Measurements from ENCODE around the gene ZNF182. TPM values are rescaled to one million over a fixed set of nuclear protein-coding genes. Genes with fewer than 3 reads are reported as not detected.
A peak's percentile ranks its signal among the peaks of the same experiment; 100 is the strongest.

Gene ZNF182
- total RNA-seq: 1 to 10 TPM; 1.8 to 4.5 (median 2.6) TPM
- polyA plus RNA-seq: 1 to 10 TPM; 3.4 to 6.2 TPM

GRCh38 chrX:48003758-48004457, at the start of gene ZNF182:
Gene ZNF182 (minus strand): TSS chrX:48003989. CDS start chrX:48002609, 1,380 bp downstream.
- Histone ChIP-seq H3K9me3 (no peaks in the 10 kb centered on the region), H3K27me3 (no peaks in the 10 kb centered on the region), H3K4me1 (no peaks in the 10 kb centered on the region), H3K36me3 (no peaks in the 10 kb centered on the region), H3K4me3 (peak within 1 kb of the TSS; percentile 15 to 49 (median 40)), H3K27ac (peak within 1 kb of the TSS in 3 of 4 donors; percentile 23 to 72 (median 70))
- intact Hi-C loops (cut with DNase I): no loop called here
- FAIRE-seq (no peak), ATAC-seq (peak; percentile 95 to 99 (median 98)), DNase-seq (peak; percentile 90 to 98 (median 94))
- TF ChIP-seq CTCF (IDR thresholded peaks at IDR 0.05): no peak
- WGBS, 2 donors: 0 to 29% methylated on average over 32 to 34 of the region's 34 CpGs

DNA sequence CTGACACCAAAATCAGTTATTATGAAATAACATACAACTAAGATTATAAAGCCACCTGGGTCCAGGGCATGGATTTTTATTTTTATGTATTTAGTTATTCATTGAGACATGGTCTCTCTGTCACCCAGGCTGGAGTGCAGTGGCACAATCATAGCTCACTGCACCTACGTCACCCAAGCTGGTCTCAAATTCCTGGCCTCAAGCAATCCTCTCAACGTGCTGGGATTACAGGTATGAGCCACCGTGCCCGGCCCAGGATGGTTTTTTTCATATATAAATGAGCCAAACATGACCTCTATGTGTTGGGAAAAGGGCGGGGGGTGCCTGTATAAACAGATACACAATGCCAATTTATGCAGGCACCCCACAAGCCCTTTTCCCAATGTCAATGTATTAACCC, 43.1 kb upstream of the ZNF182 start:
- Histone ChIP-seq H3K27ac (no peak overlapping the region), H3K4me1 (no peaks in the 10 kb centered on the region), H3K36me3 (no peaks in the 10 kb centered on the region), H3K4me3 (no peak overlapping the region), H3K9me3 (no peaks in the 10 kb centered on the region), H3K27me3 (no peaks in the 10 kb centered on the region)
- no peak for TF ChIP-seq CTCF (IDR thresholded peaks at IDR 0.05)
- WGBS, 2 donors: 77 to 95% methylated on average over 5 of the region's 5 CpGs
- DNase-seq (no peak), FAIRE-seq (no peak), ATAC-seq (no peak)
- intact Hi-C loops (cut with DNase I): no loop called here

GRCh38 chrX:48045410-48046311, 41.9 kb upstream of the ZNF182 start:
- Histone ChIP-seq H3K36me3 (no peaks in the 10 kb centered on the region), H3K27me3 (no peaks in the 10 kb centered on the region), H3K4me3 (no peak overlapping the region), H3K9me3 (no peaks in the 10 kb centered on the region), H3K27ac (peak overlapping the region in 1 of 4 donors; percentile 2), H3K4me1 (no peaks in the 10 kb centered on the region)
- intact Hi-C loops (cut with DNase I): no loop called here
- ATAC-seq (peak in 3 of 4 donors; percentile 19 to 56 (median 25)), FAIRE-seq (no peak), DNase-seq (peak in 1 of 6 donors; percentile 14)
- TF ChIP-seq CTCF (IDR thresholded peaks at IDR 0.05): no peak
- 57 to 69% methylated on average over 8 of the region's 8 CpGs for WGBS, 2 donors

- no peak overlapping the region for H3K27ac ChIP-seq
- no peaks in the 10 kb centered on the region for H3K9me3 ChIP-seq
- no peak for TF ChIP-seq CTCF (IDR thresholded peaks at IDR 0.05)
- FAIRE-seq: no peak
- no peaks in the 10 kb centered on the region for H3K4me1 ChIP-seq
- H3K36me3 ChIP-seq: no peaks in the 10 kb centered on the region
- no peak for DNase-seq
- H3K27me3 ChIP-seq: no peaks in the 10 kb centered on the region
- 42 to 57% methylated on average over 4 of the region's 4 CpGs for WGBS, 2 donors
- no peak overlapping the region for H3K4me3 ChIP-seq
- intact Hi-C loops (cut with DNase I): no loop called here
- no peak for ATAC-seq
Observed at GRCh38 chrX:48043056-48043455, 39.3 kb upstream of the ZNF182 start.

Data from pancreas (tissue), 10 donors.